GM12891 (cell line): ENCODE results near the gene DOK5.

ENCODE experiments used
- POLR2A ChIP-seq: IDR thresholded peaks from 2 replicates; pipeline ENCODE4 v1.6.1; 2011; ENCODE audit warnings: low read depth, low read length, control low read depth
- POLR2AphosphoS5 ChIP-seq: IDR thresholded peaks from 2 replicates; pipeline ENCODE4 v1.6.1; 2011; ENCODE audit warnings: low read depth, low read length, control low read depth
- SPI1 ChIP-seq: IDR thresholded peaks from 2 replicates; pipeline ENCODE4 v1.6.1; 2011; ENCODE audit warnings: low read depth, low read length, control low read depth
- TAF1 ChIP-seq: IDR thresholded peaks from 2 replicates; pipeline ENCODE4 v1.6.1; 2011; ENCODE audit warnings: low read depth, low read length, control low read depth

- no peak for TF ChIP-seq POLR2A
- TF ChIP-seq SPI1: no peak
- no peak for TF ChIP-seq TAF1
- TF ChIP-seq POLR2AphosphoS5: no peak
These were observed 182.0 kb downstream of the DOK5 start for GRCh38 chr20:54657268-54657826.
